HG02970 (cell line): ENCODE data around the gene CDK5RAP3.
"Not testable (repeated sequence)": the region's sequence is repeated elsewhere in the genome, so short reads cannot be mapped to it uniquely, and the experiment has no call there.

ENCODE experiments used
- ATAC-seq: cut with Tn5 transposase; IDR thresholded peaks from one replicate; pipeline ENCODE4 v1.9.1; 2021; ENCODE audit warnings: mild to moderate bottlenecking, moderate library complexity, moderate number of reproducible peaks; ENCODE audit not compliant: unreplicated experiment, low FRiP score

The CDK5RAP3 gene

GRCh38 chr17:47995241-47995935, 24.5 kb downstream of the CDK5RAP3 start:
- no peak for ATAC-seq

GRCh38 chr17:47996201-47996600, 25.3 kb downstream of the CDK5RAP3 start:
- no peak for ATAC-seq

- no peak for ATAC-seq
These were observed 26.7 kb downstream of the CDK5RAP3 start for GRCh38 chr17:47997586-47997985.

GRCh38 chr17:47998044-47998443, 27.1 kb downstream of the CDK5RAP3 start:
- ATAC-seq: no peak

- ATAC-seq: no peak
These were observed 28.7 kb downstream of the CDK5RAP3 start for GRCh38 chr17:47999582-47999981.

- no peak for ATAC-seq
These were observed 30.3 kb downstream of the CDK5RAP3 start for GRCh38 chr17:48001197-48001596.

GRCh38 chr17:48001657-48002056, 30.7 kb downstream of the CDK5RAP3 start:
- not testable (repeated sequence) for ATAC-seq

GRCh38 chr17:48002266-48002915, 31.5 kb downstream of the CDK5RAP3 start:
- no peak for ATAC-seq

- ATAC-seq: no peak
These were observed 32.1 kb downstream of the CDK5RAP3 start for GRCh38 chr17:48002916-48003416.

- ATAC-seq: no peak
These were observed 32.7 kb downstream of the CDK5RAP3 start for GRCh38 chr17:48003417-48004151.

- ATAC-seq: no peak
These were observed 34.1 kb downstream of the CDK5RAP3 start for GRCh38 chr17:48004983-48005382.

GRCh38 chr17:48006936-48007709, 36.2 kb downstream of the CDK5RAP3 start:
- no peak for ATAC-seq

GRCh38 chr17:48010193-48010592, 39.3 kb downstream of the CDK5RAP3 start:
- ATAC-seq: no peak

GRCh38 chr17:48011405-48012150, 40.7 kb downstream of the CDK5RAP3 start:
- ATAC-seq: no peak

GRCh38 chr17:48012151-48012520, 41.2 kb downstream of the CDK5RAP3 start:
- ATAC-seq: no peak

GRCh38 chr17:48012654-48013053, 41.7 kb downstream of the CDK5RAP3 start:
- no peak for ATAC-seq

GRCh38 chr17:48013876-48014594, 43.1 kb downstream of the CDK5RAP3 start:
- ATAC-seq: no peak

- no peak for ATAC-seq
These were observed 43.7 kb downstream of the CDK5RAP3 start for GRCh38 chr17:48014595-48015111.

- ATAC-seq: no peak
These were observed 45.2 kb downstream of the CDK5RAP3 start for GRCh38 chr17:48016112-48016511.
